NT2/D1 (cell line): ENCODE measurements around the gene SNAP29.

Experiments
- DNase-seq: peaks from one replicate; pipeline ENCODE4 v3.0.0-alpha.2; 2011; ENCODE audit warnings: low read depth, low spot score
- H3K27me3 ChIP-seq: 2 replicates; pipeline ENCODE4 v1.6.0; 2011; ENCODE audit warnings: mild to moderate bottlenecking; ENCODE audit not compliant: insufficient read length, insufficient read depth
- H3K36me3 ChIP-seq: 2 replicates; pipeline ENCODE4 v1.6.1; 2011; ENCODE audit warnings: mild to moderate bottlenecking, low read length, mixed read lengths; ENCODE audit not compliant: insufficient read depth, insufficient read length
- H3K4me1 ChIP-seq: 2 replicates; pipeline ENCODE4 v1.5.1; 2011; ENCODE audit not compliant: insufficient read depth, insufficient read length
- H3K4me3 ChIP-seq: 2 replicates; pipeline ENCODE4 v1.5.1; 2011; ENCODE audit warnings: low read depth; ENCODE audit not compliant: insufficient read length
- H3K9ac ChIP-seq: 2 replicates; pipeline ENCODE4 v1.6.0; 2011; ENCODE audit warnings: low read depth; ENCODE audit not compliant: insufficient read length
- H3K9me3 ChIP-seq: 2 replicates; pipeline ENCODE4 v1.5.1; 2011; ENCODE audit warnings: mild to moderate bottlenecking, low read length; ENCODE audit not compliant: insufficient read depth
- SUZ12 ChIP-seq: IDR thresholded peaks from 2 replicates; pipeline ENCODE4 v1.6.1; 2011; ENCODE audit not compliant: insufficient read length, insufficient read depth; ENCODE audit errors: extremely low read depth
- YY1 ChIP-seq: IDR thresholded peaks from 2 replicates; pipeline ENCODE4 v1.6.1; 2011; ENCODE audit not compliant: insufficient read length, insufficient read depth
- ZNF274 ChIP-seq: IDR thresholded peaks from 2 replicates; pipeline ENCODE4 v1.6.1; 2011; ENCODE audit warnings: mild to moderate bottlenecking, low read depth, low read length

The SNAP29 gene

DNA sequence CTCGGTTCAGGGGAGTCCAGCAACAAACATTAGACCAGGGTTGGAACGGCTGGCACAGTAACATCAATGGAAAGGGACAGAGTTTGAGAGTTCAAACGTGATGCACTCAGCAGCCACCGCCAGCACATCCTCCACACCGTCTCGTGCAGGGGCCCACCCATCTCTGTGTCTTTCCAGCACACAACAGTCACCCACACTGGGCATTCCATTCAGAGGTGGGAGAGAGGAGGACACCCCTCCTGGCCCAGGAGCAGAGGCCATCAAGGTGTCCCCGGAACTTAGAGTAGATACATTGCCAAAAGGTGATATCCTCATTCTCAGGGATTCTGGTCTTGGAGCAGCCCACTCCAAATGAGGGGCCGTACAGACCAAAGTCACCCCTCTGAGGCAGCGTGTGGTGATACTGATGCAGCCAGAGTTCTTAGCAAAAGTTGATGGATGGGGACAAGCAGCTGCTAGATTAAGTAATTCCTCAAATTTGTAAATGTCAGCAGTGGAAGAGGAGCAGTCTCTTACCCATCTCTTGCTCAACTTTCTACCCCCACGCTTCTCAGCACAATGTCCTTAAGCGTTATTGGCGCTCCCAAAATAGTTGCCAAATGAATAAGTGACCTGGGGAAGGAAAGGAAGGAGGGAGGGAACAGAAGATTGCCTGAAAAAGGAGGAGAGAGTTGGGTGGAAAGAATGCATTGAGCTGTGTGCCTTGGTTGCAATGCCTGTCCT, 5.5 kb downstream of the SNAP29 start:
- Histone ChIP-seq H3K4me1 (no peaks in the 10 kb centered on the region), H3K9ac (no peak overlapping the region), H3K27me3 (no peaks in the 10 kb centered on the region), H3K9me3 (no peaks in the 10 kb centered on the region), H3K36me3 (peaks cover 36% of the 10 kb centered on the region), H3K4me3 (no peak overlapping the region)
- DNase-seq: no peak
- TF ChIP-seq SUZ12: no peak
- no peak for TF ChIP-seq ZNF274
- TF ChIP-seq YY1: no peak

DNA sequence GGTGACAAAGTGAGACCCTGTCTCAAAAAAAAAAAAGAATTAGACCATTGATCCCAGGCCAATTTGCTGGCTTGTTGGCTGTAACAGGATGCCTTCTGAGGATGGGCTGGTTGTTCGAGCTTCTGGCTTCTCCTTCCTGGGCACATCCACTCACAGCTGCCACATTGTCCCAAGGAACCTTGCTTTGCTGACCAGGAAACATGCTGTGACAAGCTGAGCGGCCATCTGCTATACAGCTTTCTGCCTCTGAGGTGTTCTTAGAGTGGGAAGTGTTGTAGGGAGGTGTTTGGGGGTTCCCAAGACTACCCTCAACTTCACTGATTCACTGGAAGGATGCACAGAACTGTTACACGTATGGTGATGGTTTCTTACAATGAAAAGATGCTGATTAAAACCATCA, 6.5 kb downstream of the SNAP29 start:
- TF ChIP-seq SUZ12 (no peak), ZNF274 (no peak), YY1 (no peak)
- H3K4me1 ChIP-seq: no peaks in the 10 kb centered on the region
- H3K9ac ChIP-seq: no peak overlapping the region
- no peaks in the 10 kb centered on the region for H3K9me3 ChIP-seq
- H3K27me3 ChIP-seq: no peaks in the 10 kb centered on the region
- no peak overlapping the region for H3K4me3 ChIP-seq
- DNase-seq: no peak
- peaks cover 39% of the 10 kb centered on the region for H3K36me3 ChIP-seq

DNA sequence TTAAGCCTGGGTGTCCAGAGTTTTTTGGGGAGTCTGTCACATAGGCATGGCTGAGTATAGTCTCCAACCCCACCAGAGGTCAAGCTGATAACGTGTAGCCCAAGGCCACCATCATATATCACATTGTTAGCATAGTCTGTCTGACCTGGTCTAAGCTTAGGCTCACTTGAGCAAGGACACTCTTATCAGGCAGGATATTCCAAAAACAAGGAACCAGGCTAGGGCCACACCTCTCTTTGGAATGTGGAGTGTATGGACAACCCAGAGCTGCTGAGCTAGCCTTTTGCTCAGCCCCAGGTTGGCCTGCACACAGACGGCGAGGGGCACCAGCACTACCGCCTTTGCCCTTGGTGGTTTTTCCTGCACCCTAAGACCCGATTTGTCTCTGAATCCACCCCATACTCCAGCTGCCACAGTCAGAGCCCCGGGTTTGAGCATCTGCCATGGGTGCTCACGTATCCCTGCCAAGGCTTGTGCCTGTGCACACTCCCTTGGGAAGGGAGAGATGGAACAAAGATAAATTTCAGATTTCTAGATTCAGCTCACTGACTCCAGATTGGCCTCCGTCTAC, 7.2 kb downstream of the SNAP29 start:
- peaks cover 42% of the 10 kb centered on the region for H3K36me3 ChIP-seq
- no peaks in the 10 kb centered on the region for H3K9me3 ChIP-seq
- no peak overlapping the region for H3K9ac ChIP-seq
- H3K27me3 ChIP-seq: no peaks in the 10 kb centered on the region
- no peak for TF ChIP-seq ZNF274
- no peak for TF ChIP-seq SUZ12
- DNase-seq: no peak
- H3K4me1 ChIP-seq: no peaks in the 10 kb centered on the region
- no peak overlapping the region for H3K4me3 ChIP-seq

DNA sequence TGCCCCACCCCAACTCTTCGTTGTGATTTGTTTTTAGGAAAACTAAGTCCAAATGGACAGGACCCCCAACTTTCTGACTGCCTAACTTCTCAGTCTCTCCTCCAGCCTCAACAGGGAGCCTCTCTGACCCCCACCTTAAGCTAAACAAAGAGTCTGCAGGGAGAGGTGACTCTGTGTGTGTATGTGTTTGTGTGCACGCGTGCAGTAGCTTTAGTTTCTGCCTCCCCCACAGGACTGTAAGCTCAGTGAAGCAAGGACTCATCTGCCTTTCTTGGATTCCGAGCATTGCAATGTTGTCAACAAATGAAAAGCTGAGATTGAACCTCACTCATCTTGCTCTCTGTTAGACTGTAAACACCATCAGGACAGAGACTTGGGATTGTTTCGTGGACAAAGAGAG, 7.9 kb downstream of the SNAP29 start:
- TF ChIP-seq YY1 (no peak), ZNF274 (no peak), SUZ12 (no peak)
- no peaks in the 10 kb centered on the region for H3K4me1 ChIP-seq
- H3K27me3 ChIP-seq: no peaks in the 10 kb centered on the region
- no peaks in the 10 kb centered on the region for H3K9me3 ChIP-seq
- no peak overlapping the region for H3K4me3 ChIP-seq
- H3K36me3 ChIP-seq: peaks cover 39% of the 10 kb centered on the region
- H3K9ac ChIP-seq: no peak overlapping the region
- DNase-seq: no peak

DNA sequence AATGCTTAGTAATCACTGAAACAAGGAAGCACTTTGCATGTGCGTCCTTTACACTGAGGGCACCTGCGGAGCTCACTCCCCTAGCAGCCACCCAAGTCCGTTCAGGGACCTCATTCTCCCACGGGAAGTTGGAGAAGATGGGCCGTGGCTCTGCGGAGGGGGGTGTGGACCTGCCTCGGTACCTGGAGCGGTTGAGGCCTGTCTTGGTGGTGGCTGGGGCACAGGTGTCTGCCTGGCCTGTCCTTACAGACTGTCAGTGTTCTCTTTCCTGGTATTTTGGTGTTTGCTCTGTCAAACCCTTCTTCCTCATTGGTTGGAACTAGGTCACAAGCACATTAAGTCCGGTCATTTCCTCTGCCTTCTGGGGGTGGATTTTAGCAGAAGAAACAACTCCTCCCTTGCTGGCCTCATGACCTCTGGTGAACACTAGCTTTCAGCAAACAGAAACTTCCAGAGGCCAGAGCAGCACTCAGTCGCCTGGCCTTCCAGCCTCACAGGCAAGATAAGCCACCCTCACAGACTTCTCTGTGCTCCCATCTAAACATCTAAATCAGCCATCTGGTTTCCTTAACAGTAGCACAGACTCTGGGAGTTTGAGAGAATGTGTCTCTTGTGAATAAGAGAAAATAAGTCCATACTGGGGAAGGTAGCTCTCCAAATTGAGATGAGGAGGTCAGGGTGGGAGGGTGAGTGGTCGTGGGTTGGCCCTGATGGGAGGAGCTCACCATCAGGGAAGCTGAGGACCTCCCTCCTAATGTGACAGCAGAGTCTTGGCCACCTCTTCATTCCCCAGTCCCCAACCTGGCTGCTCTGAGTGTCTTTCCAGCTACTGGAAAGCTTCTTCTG, 8.6 kb downstream of the SNAP29 start:
- no peak overlapping the region for H3K4me3 ChIP-seq
- DNase-seq: no peak
- no peak overlapping the region for H3K9ac ChIP-seq

DNA sequence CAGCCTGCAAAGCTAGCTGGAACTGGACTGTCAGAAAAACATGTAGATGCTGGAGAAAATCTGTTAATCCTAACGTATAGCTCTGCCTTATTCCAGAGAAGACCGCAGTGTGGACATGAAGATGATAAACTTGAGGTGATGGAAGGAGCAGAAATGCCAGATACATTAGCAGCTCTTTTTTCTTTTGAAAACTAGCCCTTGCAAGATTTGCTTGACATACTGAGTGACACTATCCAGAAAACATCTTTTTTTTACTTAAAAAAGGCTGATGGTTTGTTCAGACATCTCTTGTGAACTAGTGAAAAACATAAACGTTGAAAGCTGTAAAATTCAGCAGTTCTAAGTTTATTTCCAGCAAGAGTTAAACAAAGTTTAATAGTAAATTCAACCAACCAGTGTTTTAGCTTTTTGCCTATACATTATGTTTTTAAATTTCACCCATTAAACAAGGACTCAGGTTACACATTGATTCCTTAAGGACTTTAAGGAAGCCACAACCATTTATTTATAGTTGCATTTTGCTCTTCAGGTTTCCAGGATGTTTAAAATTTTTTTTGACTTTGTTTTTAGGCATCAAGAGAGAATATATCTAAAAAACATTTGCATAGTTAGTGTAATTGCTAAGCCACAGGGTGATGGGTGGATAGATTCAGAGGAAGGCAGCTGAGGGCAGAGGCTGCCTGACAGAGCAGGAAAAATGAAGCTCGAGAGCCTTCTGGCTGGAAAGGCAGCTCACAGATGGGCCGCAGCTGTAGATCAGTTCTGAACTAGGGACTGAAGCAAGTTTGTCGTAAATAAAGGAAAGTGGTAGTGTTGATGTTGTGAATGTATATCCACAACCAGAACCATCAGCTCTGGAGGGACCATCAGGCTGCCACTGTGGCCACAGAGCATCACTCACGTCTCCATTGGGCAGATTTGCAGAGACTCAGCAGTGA, 9.5 kb downstream of the SNAP29 start:
- no peak for DNase-seq
- Histone ChIP-seq H3K9ac (no peak overlapping the region), H3K9me3 (no peaks in the 10 kb centered on the region), H3K27me3 (no peaks in the 10 kb centered on the region), H3K4me3 (no peak overlapping the region), H3K36me3 (peaks cover 34% of the 10 kb centered on the region), H3K4me1 (no peaks in the 10 kb centered on the region)
- no peak for TF ChIP-seq YY1
- no peak for TF ChIP-seq SUZ12
- no peak for TF ChIP-seq ZNF274

More for the DNA sequence above, 8.6 kb downstream of the SNAP29 start:
- no peaks in the 10 kb centered on the region for H3K27me3 ChIP-seq
- TF ChIP-seq SUZ12 (no peak), YY1 (no peak), ZNF274 (no peak)
- no peaks in the 10 kb centered on the region for H3K9me3 ChIP-seq
- no peaks in the 10 kb centered on the region for H3K4me1 ChIP-seq
- H3K36me3 ChIP-seq: peaks cover 34% of the 10 kb centered on the region
